Transverse colon (tissue), 4 donors: ENCODE measurements around the gene DOCK2. TPM values are rescaled to one million over a fixed set of nuclear protein-coding genes. Genes with fewer than 3 reads are reported as not detected.
"Not testable (repeated sequence)": the region's sequence is repeated elsewhere in the genome, so short reads cannot be mapped to it uniquely, and the experiment has no call there.

Experiments
- DNase-seq: peaks from one replicate; pipeline ENCODE4 v3.0.0-alpha.2; 2019
- H3K27ac ChIP-seq, 4 donors: fragments of 200-600 bp; sonication (generic); 2 replicates each; pipeline ENCODE4 v1.5.1; 2016 to 2018; ENCODE audit warnings: inconsistent platforms in 4 of 4
- H3K27me3 ChIP-seq: fragments of 200-600 bp; sonication (generic); 2 replicates; pipeline ENCODE4 v1.5.1; 2017; ENCODE audit warnings: inconsistent platforms
- H3K36me3 ChIP-seq, 4 donors: fragments of 200-600 bp; sonication (generic); 2 replicates each; pipeline ENCODE4 v1.5.1; 2017 to 2019; ENCODE audit warnings: inconsistent platforms in 4 of 4
- H3K4me1 ChIP-seq, 4 donors: fragments of 200-600 bp; sonication (generic); 2 replicates each; pipeline ENCODE4 v1.5.1; 2017 to 2020; ENCODE audit warnings: inconsistent platforms in 4 of 4
- H3K4me3 ChIP-seq, 4 donors: fragments of 200-600 bp; sonication (generic); 1 replicate in 1 of 4; 2 replicates in 3 of 4; pipeline versions ENCODE4 v1.5.1 to v1.6.1; 2017 to 2019; ENCODE audit warnings: inconsistent platforms in 4 of 4
- H3K9me3 ChIP-seq, 2 donors: fragments of 200-600 bp; sonication (generic); 2 replicates each; pipeline ENCODE4 v1.5.1; 2017 to 2019; ENCODE audit warnings: inconsistent platforms in 2 of 2
- CTCF ChIP-seq, 5 experiments: fragments of 200-600 bp in 3 of 5; fragments of 450-650 bp in 2 of 5; sonication (generic) in 3 of 5; IDR thresholded peaks; 1 replicate in 2 of 5; 2 replicates in 3 of 5; pipeline ENCODE4 v1.5.1; 2016 to 2017; ENCODE audit warnings: antibody characterized with exemption in 5 of 5, inconsistent platforms in 3 of 5, mild to moderate bottlenecking in 2 of 5, moderate library complexity in 1 of 5
- EP300 ChIP-seq: sonication (generic); formaldehyde crosslinking; IDR thresholded peaks from one replicate; pipeline ENCODE4 v1.6.1; 2017; ENCODE audit warnings: antibody characterized with exemption, low read depth
- POLR2A ChIP-seq: fragments of 450-650 bp; IDR thresholded peaks from one replicate; pipeline ENCODE4 v1.6.1; 2016; ENCODE audit warnings: antibody characterized with exemption, mild to moderate bottlenecking, moderate library complexity
- POLR2AphosphoS5 ChIP-seq, 3 donors: sonication (generic); formaldehyde crosslinking; IDR thresholded peaks; one replicate each; pipeline ENCODE4 v1.6.1; 2016; ENCODE audit warnings: antibody characterized with exemption in 3 of 3
- WGBS, 2 donors: methylation state at CpG; one replicate each; pipeline ENCODE4 v1.1.5; 2018; ENCODE audit warnings: low coverage in 1 of 2; 5-methylcytosine and 5-hydroxymethylcytosine counted together
- in situ Hi-C, 4 donors: fragments of 200-750 bp; cut with MboI; loops; one replicate each; pipeline versions ENCODE4 v1.15.0 to v1.15.1; 2017; ENCODE audit warnings: low sequenced_read_pairs in 3 of 4, low pct_ligation_motif_present in 1 of 4, low pct_unique_long_range_greater_than_20kb in 1 of 4
- intact Hi-C: fragments of 100-400 bp; cut with DNase I; formaldehyde crosslinking; loops from one replicate; pipeline ENCODE4 v1.15.1; 2023; ENCODE audit warnings: low total_unique reads
- total RNA-seq, 4 donors: library from RNA; depleted of rRNA; stranded (reverse); fragments of >200 nt; gene quantifications; one replicate each; pipeline ENCODE4 v1.1.0, GENCODE V29; 2016

DOCK2 gene
- total RNA-seq, 4 donors from 2014 or later = 8.3 to 24.0 (median 14.3) TPM

- WGBS, 2 donors = 84 to 93% methylated on average over 1 of the region's 1 CpG
- in situ Hi-C loops (no loop called here), intact Hi-C loops (no loop called here)
- H3K27me3 ChIP-seq = no peaks in the 10 kb centered on the region
- H3K9me3 ChIP-seq = no peaks in the 10 kb centered on the region
- H3K4me1 ChIP-seq = no peaks in the 10 kb centered on the region
- no peak for TF ChIP-seq EP300
- no peak for TF ChIP-seq POLR2AphosphoS5 (IDR thresholded peaks at IDR 0.05)
- TF ChIP-seq POLR2A = no peak
- TF ChIP-seq CTCF (IDR thresholded peaks at IDR 0.05) = no peak
- no peaks in the 10 kb centered on the region for H3K36me3 ChIP-seq
- no peak for DNase-seq
- no peak overlapping the region for H3K27ac ChIP-seq
- no peak overlapping the region for H3K4me3 ChIP-seq
Measured at GRCh38 chr5:169657127-169657526, 20.1 kb downstream of the DOCK2 start.

GRCh38 chr5:169662451-169662850 is 25.4 kb downstream of the DOCK2 start:
- H3K4me3 ChIP-seq, H3K9me3 ChIP-seq, H3K36me3 ChIP-seq, intact Hi-C loops, H3K27me3 ChIP-seq, H3K4me1 ChIP-seq, in situ Hi-C loops, H3K27ac ChIP-seq, DNase-seq: not testable (repeated sequence)
- 90 to 100% methylated on average over 3 of the region's 3 CpGs for WGBS, 2 donors

GRCh38 chr5:169663537-169663936 is 26.5 kb downstream of the DOCK2 start:
- DNase-seq = no peak
- H3K36me3 ChIP-seq = no peaks in the 10 kb centered on the region
- no peaks in the 10 kb centered on the region for H3K27me3 ChIP-seq
- TF ChIP-seq CTCF (IDR thresholded peaks at IDR 0.05) = no peak
- 55 to 71% methylated on average over 1 of the region's 1 CpG for WGBS, 2 donors
- no peak overlapping the region for H3K4me3 ChIP-seq
- in situ Hi-C loops (no loop called here), intact Hi-C loops (no loop called here)
- H3K9me3 ChIP-seq = no peaks in the 10 kb centered on the region
- H3K27ac ChIP-seq = no peak overlapping the region
- no peaks in the 10 kb centered on the region for H3K4me1 ChIP-seq

GRCh38 chr5:169666365-169666764 is 29.3 kb downstream of the DOCK2 start:
- intact Hi-C loops = no loop called here
- no peaks in the 10 kb centered on the region for H3K9me3 ChIP-seq
- in situ Hi-C loops = no loop called here
- no peak for DNase-seq
- H3K27me3 ChIP-seq = no peaks in the 10 kb centered on the region
- TF ChIP-seq POLR2AphosphoS5 (IDR thresholded peaks at IDR 0.05) (no peak), POLR2A (no peak), CTCF (IDR thresholded peaks at IDR 0.05) (no peak), EP300 (no peak)
- no peaks in the 10 kb centered on the region for H3K36me3 ChIP-seq
- H3K27ac ChIP-seq = no peak overlapping the region
- 70 to 78% methylated on average over 4 of the region's 4 CpGs for WGBS, 2 donors
- H3K4me3 ChIP-seq = no peak overlapping the region
- no peaks in the 10 kb centered on the region for H3K4me1 ChIP-seq

GRCh38 chr5:169667896-169668674 is 31.0 kb downstream of the DOCK2 start:
- Histone ChIP-seq H3K4me1 (no peaks in the 10 kb centered on the region), H3K9me3 (no peaks in the 10 kb centered on the region), H3K4me3 (no peak overlapping the region), H3K27ac (no peak overlapping the region), H3K27me3 (no peaks in the 10 kb centered on the region), H3K36me3 (no peaks in the 10 kb centered on the region)
- intact Hi-C loops (no loop called here), in situ Hi-C loops (no loop called here)
- no peak for DNase-seq
- 44 to 66% methylated on average over 8 to 9 of the region's 9 CpGs for WGBS, 2 donors
- TF ChIP-seq EP300 = no peak
- no peak for TF ChIP-seq CTCF (IDR thresholded peaks at IDR 0.05)
